ENCODE results near the gene CYTH1.

DNA sequence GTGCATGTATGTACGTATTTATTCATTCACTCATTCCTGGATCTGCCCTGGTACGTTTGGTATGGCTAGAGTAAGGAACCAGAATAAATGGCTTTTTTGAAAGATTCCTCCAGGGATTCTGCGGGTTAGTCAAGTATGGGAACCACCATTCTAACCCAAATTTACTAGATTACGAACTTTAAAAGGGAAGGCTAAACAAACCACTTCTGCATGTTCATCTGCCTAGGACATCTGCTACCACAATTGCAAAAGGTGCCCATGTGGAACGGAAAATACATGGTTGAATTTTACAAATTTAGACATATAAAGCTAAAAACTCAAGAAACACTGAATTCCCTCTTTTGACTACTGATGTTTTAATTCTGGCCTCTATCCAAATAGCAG lies 22.1 kb downstream of the CYTH1 start:
- TF ChIP-seq POLR2AphosphoS5 (IDR thresholded peaks at IDR 0.05) (no peak), CTCF (IDR thresholded peaks at IDR 0.05) (no peak)

Measured in upper lobe of left lung (tissue), 4 donors.